ENCODE data around the gene TC2N. TPM values are rescaled to one million over a fixed set of nuclear protein-coding genes. Genes with fewer than 3 reads are reported as not detected.
A peak's percentile ranks its signal among the peaks of the same experiment; 100 is the strongest.

The TC2N gene
- total RNA-seq, 2 donors from 2014 or later, result 67.6 to 93.4 TPM

DNA sequence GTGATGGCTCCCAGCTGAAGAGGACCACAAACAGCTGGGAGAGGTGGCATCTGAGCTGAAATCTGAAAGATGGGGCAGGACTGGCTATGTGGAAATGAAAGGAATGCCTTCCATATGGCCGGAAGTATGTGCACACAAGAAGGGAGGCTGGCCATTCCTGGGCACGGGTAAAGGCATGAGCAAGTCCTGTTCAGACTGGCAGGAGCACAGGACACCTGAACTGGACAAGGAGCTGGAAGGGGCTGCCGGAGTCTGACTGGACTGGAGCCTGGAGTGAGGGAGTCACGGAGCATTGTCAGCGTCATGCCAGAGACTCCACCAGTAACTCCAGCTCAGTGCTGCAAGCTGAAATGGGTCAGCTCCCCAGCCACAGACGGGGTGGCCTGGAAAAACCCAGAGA is 11.9 kb upstream of the TC2N start:
- H3K4me3 ChIP-seq, result no peak overlapping the region
- no peaks in the 10 kb centered on the region for H3K27me3 ChIP-seq
- H3K27ac ChIP-seq, result no peak overlapping the region
- H3K36me3 ChIP-seq, result no peaks in the 10 kb centered on the region
- TF ChIP-seq, protein P1, sequence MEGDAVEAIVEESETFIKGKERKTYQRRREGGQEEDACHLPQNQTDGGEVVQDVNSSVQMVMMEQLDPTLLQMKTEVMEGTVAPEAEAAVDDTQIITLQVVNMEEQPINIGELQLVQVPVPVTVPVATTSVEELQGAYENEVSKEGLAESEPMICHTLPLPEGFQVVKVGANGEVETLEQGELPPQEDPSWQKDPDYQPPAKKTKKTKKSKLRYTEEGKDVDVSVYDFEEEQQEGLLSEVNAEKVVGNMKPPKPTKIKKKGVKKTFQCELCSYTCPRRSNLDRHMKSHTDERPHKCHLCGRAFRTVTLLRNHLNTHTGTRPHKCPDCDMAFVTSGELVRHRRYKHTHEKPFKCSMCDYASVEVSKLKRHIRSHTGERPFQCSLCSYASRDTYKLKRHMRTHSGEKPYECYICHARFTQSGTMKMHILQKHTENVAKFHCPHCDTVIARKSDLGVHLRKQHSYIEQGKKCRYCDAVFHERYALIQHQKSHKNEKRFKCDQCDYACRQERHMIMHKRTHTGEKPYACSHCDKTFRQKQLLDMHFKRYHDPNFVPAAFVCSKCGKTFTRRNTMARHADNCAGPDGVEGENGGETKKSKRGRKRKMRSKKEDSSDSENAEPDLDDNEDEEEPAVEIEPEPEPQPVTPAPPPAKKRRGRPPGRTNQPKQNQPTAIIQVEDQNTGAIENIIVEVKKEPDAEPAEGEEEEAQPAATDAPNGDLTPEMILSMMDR (IDR thresholded peaks at IDR 0.05), result no peak
- H3K9me3 ChIP-seq, result no peaks in the 10 kb centered on the region
- intact Hi-C loops (cut with DNase I), result no loop called here
- DNase-seq, result no peak
- H3K4me1 ChIP-seq, result no peaks in the 10 kb centered on the region
- no peak overlapping the region for H3K9ac ChIP-seq (ENCODE audit: low read depth in 2 of 2, low read length in 2 of 2)

DNA sequence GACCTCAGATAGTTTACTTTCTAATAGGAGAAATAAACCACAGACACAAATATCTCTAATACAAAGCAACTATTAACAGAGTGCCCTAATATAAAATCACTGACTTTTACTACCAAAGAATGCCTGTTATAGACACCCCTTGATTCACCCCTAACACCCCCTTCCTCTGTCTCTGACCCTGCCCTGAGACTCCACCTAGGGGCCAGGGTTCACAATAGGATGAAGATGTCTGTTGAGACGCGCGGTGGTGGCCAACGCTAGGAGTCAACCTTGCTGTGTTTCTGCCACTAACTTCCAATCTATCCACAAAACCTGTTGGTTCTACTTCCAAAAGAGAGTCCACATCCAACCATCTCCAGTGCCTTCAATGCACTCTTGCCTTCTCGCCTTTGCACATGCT is 10.9 kb upstream of the TC2N start:
- Histone ChIP-seq H3K9me3 (no peaks in the 10 kb centered on the region), H3K27me3 (no peaks in the 10 kb centered on the region), H3K36me3 (no peaks in the 10 kb centered on the region), H3K9ac (ENCODE audit: low read depth in 2 of 2, low read length in 2 of 2) (no peak overlapping the region), H3K4me3 (no peak overlapping the region), H3K27ac (no peak overlapping the region), H3K4me1 (peaks cover 1% of the 10 kb centered on the region)
- intact Hi-C loops (cut with DNase I), result no loop called here
- TF ChIP-seq, protein P1 (IDR thresholded peaks at IDR 0.05), result no peak
- no peak for DNase-seq

DNA sequence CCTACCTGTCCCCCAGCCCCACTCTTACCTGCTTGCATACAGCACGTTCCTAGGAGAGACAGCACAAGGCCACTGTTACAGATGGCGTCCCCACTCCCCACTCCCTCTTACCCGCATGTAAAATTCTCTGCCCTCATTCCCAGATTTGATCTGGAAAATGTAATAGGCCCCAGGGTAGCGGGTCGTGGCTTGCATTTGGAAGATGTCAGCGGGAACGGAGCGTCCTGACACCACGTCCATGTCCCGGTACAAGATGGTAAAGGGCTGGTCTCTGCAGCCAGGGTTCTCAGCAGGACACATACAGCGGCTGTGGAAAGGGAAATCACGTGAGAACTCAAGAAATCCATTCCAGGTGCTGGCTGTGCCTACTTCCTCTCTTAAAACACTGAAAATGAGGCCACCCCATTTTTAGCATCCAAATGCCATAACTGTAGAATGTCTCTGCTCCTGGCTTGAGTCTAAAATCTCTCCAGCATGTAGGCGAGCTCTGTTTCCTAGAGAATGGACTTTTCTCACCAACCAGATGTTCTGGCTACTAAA is 10.1 kb upstream of the TC2N start:
- Histone ChIP-seq H3K36me3 (no peaks in the 10 kb centered on the region), H3K27ac (no peak overlapping the region), H3K9me3 (no peaks in the 10 kb centered on the region), H3K4me3 (no peak overlapping the region), H3K27me3 (no peaks in the 10 kb centered on the region), H3K9ac (ENCODE audit: low read depth in 2 of 2, low read length in 2 of 2) (no peak overlapping the region), H3K4me1 (peaks cover 9% of the 10 kb centered on the region)
- intact Hi-C loops (cut with DNase I), result no loop called here
- DNase-seq, result no peak
- TF ChIP-seq, protein P1 (IDR thresholded peaks at IDR 0.05), result no peak

DNA sequence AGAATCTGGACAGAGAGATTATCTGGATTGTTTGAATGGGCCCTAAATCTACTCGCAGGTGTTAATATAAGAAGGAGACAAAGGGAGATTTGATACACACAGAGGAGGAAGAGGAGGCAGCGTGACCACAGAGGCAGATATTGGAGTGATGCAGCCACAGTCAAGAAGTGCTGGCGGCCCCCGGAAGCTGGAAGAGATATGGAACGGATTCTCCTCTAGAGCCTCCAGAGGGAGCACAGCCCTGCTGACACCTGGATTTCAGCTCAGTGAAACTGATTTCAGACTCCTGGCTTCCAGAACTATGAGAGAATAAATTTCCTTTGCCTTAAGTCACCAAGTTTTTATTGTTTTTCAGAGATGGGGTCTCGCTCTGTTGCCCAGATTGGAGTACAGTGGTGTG is 9.2 kb upstream of the TC2N start:
- TF ChIP-seq, protein P1 (IDR thresholded peaks at IDR 0.05), result no peak
- no peaks in the 10 kb centered on the region for H3K36me3 ChIP-seq
- H3K4me3 ChIP-seq, result no peak overlapping the region
- H3K4me1 ChIP-seq, result peaks cover 17% of the 10 kb centered on the region
- no peaks in the 10 kb centered on the region for H3K9me3 ChIP-seq
- H3K27me3 ChIP-seq, result no peaks in the 10 kb centered on the region
- intact Hi-C loops (cut with DNase I), result no loop called here
- H3K27ac ChIP-seq, result no peak overlapping the region
- DNase-seq, result no peak
- H3K9ac ChIP-seq (ENCODE audit: low read depth in 2 of 2, low read length in 2 of 2), result no peak overlapping the region

DNA sequence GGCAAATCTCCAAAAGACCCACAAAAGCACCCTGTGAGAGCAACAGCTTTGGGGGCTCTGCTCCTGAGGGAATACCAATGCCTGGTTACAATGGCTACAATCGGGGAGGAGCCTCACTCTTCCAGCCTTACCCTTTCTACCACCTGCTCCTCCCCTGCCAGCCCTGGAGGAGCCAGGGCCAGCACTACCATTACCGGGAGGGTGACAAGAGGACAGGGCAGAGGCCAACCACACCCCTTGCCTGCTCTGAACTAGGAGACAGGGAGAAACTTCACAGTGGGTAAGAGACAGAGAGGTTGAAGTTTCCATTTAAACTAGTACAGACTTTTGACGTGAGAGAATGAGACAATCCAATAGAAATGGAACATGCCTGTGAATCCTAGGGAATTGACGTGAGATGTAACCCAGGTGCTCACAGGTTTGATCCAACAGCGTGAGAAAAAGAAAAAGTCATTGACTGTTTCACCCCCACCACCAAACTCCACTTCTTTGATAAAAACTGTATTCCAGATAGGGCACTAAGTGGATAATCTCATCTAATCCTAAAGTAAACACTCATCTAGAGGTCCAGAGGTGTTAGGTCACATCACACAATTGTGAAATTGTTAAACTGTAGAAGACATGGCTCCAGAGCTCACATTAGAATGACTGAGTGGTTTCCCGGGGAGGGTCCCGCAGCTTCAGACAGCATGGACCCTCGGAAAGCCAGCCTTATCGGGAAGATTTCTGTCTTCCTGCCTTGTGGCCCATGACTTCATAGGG is 8.4 kb upstream of the TC2N start:
- Histone ChIP-seq H3K36me3 (no peaks in the 10 kb centered on the region), H3K9ac (ENCODE audit: low read depth in 2 of 2, low read length in 2 of 2) (peak overlapping the region in 1 of 2 donors; percentile 3), H3K4me1 (peaks cover 21% of the 10 kb centered on the region), H3K9me3 (no peaks in the 10 kb centered on the region), H3K27ac (no peak overlapping the region), H3K4me3 (no peak overlapping the region), H3K27me3 (no peaks in the 10 kb centered on the region)
- DNase-seq, result peak; percentile 71
- TF ChIP-seq, protein P1 (IDR thresholded peaks at IDR 0.05), result no peak
- intact Hi-C loops (cut with DNase I), result no loop called here
